ENCODE results near the gene COL27A1.
"Not testable (repeated sequence)": the region's sequence is repeated elsewhere in the genome, so short reads cannot be mapped to it uniquely, and the experiment has no call there.

Gene COL27A1

DNA sequence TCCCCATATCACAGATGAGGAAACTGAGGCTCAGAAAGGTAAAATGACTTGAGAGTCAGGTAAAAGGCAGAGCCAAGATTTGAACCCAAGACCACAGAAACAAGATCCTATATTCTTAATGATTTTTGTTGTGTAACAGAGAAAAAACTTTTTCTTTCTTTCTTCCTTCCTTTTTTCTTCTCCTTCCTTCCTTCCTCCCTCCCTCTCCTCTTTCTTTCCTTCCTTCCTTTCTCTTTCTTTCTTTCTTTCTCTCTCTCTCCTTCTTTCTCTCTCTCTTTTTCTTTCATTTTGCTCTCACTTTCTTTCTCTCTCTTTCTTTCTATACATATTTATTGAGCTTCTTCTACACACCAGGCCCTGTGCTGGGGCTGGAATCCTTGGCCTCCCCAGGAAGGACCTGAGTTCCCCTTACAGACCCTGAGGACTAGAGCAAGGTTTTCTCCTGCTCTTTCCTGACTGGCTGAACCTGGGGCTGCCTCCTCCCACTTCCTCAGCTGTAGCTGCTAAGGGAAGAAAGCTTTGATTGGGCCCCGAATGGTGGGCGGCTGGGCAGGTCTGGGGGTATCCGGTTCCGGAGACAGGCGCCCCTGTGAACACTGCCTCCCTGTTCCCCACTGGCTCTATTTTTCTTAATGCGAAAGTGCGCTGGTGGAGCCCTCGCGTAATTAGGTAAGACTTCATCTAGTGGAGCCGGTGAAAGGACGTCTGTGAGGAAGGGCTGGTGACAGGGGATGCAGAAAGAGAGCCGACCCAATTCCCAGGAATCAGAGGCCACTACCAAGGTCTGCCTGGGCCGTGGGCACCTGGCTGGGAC is 28.9 kb upstream of the COL27A1 start:
- TF ChIP-seq, protein P1, sequence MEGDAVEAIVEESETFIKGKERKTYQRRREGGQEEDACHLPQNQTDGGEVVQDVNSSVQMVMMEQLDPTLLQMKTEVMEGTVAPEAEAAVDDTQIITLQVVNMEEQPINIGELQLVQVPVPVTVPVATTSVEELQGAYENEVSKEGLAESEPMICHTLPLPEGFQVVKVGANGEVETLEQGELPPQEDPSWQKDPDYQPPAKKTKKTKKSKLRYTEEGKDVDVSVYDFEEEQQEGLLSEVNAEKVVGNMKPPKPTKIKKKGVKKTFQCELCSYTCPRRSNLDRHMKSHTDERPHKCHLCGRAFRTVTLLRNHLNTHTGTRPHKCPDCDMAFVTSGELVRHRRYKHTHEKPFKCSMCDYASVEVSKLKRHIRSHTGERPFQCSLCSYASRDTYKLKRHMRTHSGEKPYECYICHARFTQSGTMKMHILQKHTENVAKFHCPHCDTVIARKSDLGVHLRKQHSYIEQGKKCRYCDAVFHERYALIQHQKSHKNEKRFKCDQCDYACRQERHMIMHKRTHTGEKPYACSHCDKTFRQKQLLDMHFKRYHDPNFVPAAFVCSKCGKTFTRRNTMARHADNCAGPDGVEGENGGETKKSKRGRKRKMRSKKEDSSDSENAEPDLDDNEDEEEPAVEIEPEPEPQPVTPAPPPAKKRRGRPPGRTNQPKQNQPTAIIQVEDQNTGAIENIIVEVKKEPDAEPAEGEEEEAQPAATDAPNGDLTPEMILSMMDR (IDR thresholded peaks at IDR 0.05; ENCODE audit: insufficient read depth, low read length, missing control alignments) = no peak
- ChIA-PET POLR2A (interaction anchor here (0.6 kb wide), 1 partner anchor 507 kb away, joined by 3 read pairs; no protein-coding TSS in a partner anchor), CTCF (interaction anchor here (2.4 kb wide), 1 partner anchor 19 kb away, joined by 8 read pairs; no protein-coding TSS in a partner anchor)
- DNase-seq (ENCODE audit: low read depth, low spot score) = no peak
- no peak overlapping the region for H3K4me3 ChIP-seq (ENCODE audit: low read depth, low read length)

DNA sequence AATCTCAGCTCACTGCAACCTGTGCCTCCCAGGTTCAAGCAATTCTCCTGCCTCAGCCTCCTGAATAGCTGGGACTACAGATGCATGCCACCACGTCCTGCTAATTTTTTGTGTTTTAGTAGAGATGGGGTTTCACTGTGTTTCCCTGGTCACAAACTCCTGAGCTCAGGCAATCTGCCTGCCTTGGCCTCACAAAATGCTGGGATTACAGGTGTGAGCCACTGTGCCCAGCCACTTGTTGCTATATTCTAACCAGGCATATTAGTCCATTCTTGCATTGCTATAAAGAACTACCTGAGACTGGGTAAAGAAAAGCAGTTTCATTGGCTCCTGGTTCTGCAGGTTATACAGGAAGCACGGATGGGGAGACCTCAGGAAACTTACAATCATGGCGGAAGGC is 26.6 kb upstream of the COL27A1 start:
- POLR2A ChIA-PET; DNase-seq (ENCODE audit: low read depth, low spot score); H3K4me3 ChIP-seq (ENCODE audit: low read depth, low read length): not testable (repeated sequence)
- CTCF ChIA-PET = interaction anchor here (0.8 to 2.0 kb wide), 3 partner anchors 21 to 162 kb away, joined by 3 to 11 read pairs (median 4); no protein-coding TSS in a partner anchor

DNA sequence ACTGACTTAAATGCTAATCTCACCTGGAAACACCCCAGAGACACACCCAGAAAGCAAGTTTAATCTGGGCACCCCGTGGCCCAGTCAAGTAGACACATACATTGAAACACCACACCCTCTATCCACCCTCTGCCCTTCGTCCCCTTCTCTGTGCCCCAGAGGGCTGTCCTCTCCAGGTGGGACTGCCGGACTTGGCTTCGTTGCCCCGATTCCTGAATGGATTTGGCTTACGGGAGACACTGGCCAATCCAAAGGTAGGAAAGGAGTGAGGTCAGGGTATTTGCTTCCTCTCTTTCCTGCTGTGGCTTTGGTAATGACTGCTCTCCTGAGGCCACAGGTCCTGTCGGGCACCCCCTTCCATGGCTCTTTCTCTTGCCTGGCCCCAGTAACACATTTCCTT is 25.2 kb upstream of the COL27A1 start:
- no peak for DNase-seq (ENCODE audit: low read depth, low spot score)
- POLR2A ChIA-PET = no interaction called here

DNA sequence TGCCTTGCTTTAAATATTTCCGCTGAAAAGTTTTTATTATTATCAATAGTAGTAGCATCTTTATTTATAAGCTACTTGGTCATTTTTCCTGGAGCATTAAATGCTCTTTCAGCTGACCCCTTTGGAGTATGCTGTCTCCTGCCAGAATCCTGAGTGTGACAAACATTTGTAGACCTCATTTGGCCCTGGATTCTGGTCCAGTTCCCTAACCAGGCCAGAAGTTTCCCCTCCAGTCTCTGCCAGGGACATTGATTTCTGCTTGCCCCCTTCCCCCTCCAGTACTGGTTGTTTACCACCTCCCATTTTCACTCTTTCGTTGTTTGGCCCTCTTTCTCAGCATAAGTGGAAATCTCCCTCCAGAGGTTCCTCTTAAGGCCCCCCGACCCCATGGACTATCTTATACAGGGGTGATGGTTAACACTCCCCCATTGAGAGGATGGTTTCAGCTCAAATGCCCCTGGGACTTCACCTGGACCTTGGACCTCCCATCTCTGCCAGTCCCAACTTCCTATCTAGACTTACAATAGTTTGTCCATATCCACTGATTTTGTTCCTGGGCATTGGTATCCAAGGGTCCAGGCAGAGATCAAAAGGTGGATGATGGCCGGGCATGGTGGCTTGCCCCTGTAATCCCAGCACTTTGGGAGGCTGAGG is 24.6 kb upstream of the COL27A1 start:
- CTCF ChIA-PET = interaction anchor here (0.7 to 2.5 kb wide), 5 partner anchors 11 to 160 kb away, joined by 3 to 8 read pairs (median 3); no protein-coding TSS in a partner anchor
- TF ChIP-seq, protein P1 (IDR thresholded peaks at IDR 0.05; ENCODE audit: insufficient read depth, low read length, missing control alignments) = no peak
- POLR2A ChIA-PET = no interaction called here
- no peak for DNase-seq (ENCODE audit: low read depth, low spot score)
- no peak overlapping the region for H3K4me3 ChIP-seq (ENCODE audit: low read depth, low read length)

More for the DNA sequence above, 25.2 kb upstream of the COL27A1 start:
- TF ChIP-seq, protein P1 (IDR thresholded peaks at IDR 0.05; ENCODE audit: insufficient read depth, low read length, missing control alignments) = no peak
- CTCF ChIA-PET = interaction anchor here (0.7 to 2.5 kb wide), 4 partner anchors 12 to 160 kb away, joined by 3 to 8 read pairs (median 3); no protein-coding TSS in a partner anchor
- no peak overlapping the region for H3K4me3 ChIP-seq (ENCODE audit: low read depth, low read length)

DNA sequence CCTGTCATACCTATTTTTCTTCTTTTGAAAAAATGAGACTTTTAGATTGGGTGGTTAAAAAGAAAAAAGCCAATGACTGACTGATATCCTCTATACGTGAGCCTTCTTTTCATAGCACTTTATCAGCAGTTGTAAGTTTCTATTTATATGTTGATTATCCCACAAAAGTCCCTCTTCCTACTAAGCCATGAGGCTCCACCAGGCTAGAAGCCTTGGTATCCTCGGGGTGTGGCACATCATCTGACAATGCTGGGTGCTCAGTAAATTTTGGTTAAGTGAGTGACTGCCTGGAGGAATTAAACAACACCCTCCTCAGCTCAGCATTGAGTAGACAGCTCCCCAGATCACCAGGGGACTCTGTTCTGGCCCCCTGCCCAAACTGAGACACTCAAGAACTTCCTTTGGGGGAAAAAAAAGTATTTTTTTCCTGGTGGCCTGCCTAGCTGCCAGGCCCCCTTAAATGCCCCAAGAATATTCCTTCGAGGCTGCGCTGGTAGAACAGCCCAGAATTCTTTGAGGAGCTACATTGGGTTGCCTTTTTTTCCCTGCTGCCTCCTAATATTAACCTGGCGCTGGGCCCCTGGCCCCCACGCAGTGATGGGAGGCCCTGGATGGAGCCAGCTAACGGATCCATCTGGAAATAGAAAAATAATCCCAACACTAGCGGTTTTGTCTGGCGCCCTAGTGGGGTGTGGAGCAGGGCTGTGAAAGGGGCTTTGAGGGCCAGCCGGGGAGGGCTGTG is 23.4 kb upstream of the COL27A1 start:
- H3K4me3 ChIP-seq (ENCODE audit: low read depth, low read length) = no peak overlapping the region
- ChIA-PET CTCF (interaction anchor here (1.4 to 2.5 kb wide), 3 partner anchors 23 to 159 kb away, joined by 6 to 8 read pairs (median 6); partner anchors contain the start of gene COL27A1), POLR2A (no interaction called here)
- TF ChIP-seq, protein P1 (IDR thresholded peaks at IDR 0.05; ENCODE audit: insufficient read depth, low read length, missing control alignments) = no peak
- DNase-seq (ENCODE audit: low read depth, low spot score) = no peak

DNA sequence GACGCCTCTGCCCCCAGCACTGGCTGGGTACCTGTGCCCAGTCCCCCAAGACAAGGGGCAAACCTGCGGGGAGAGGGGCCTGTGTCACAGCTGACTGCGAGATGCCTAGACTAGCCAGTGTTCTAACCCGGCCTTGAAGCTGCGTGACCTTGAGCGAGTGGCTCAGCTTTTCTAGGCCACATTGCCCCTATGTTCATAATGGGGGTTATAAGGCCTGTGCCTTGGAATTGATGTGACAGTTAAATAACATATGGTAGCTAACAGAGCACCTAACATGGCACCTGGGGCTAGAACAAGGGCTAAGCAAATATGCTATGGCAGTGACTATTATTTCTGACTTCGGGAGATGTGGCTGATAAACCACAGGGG is 22.8 kb upstream of the COL27A1 start:
- ChIA-PET POLR2A (no interaction called here), CTCF (interaction anchor here (1.4 to 2.5 kb wide), 4 partner anchors 18 to 159 kb away, joined by 5 to 8 read pairs (median 6); partner anchors contain the start of gene COL27A1)
- no peak overlapping the region for H3K4me3 ChIP-seq (ENCODE audit: low read depth, low read length)
- TF ChIP-seq, protein P1 (IDR thresholded peaks at IDR 0.05; ENCODE audit: insufficient read depth, low read length, missing control alignments) = no peak
- no peak for DNase-seq (ENCODE audit: low read depth, low spot score)
